Vagina (tissue), 2 donors: ENCODE results near the gene PAM16.

Experiments used
- POLR2AphosphoS5 ChIP-seq, 2 donors: sonication (generic); formaldehyde crosslinking; IDR thresholded peaks; one replicate each; pipeline ENCODE4 v1.9.0; 2017; ENCODE audit warnings: antibody characterized with exemption in 2 of 2, mild to moderate bottlenecking in 2 of 2, low read depth in 1 of 2; ENCODE audit not compliant: insufficient read depth in 1 of 2
- TF ChIP-seq, protein P1 (sequence below), 3 experiments: fragments of 450-650 bp in 2 of 3; fragments of 200-600 bp in 1 of 3; sonication (generic) in 1 of 3; IDR thresholded peaks; one replicate each; pipeline ENCODE4 v1.5.1; 2017 to 2019; ENCODE audit warnings: antibody characterized with exemption in 3 of 3, mild to moderate bottlenecking in 2 of 3, moderate library complexity in 2 of 3

DNA sequence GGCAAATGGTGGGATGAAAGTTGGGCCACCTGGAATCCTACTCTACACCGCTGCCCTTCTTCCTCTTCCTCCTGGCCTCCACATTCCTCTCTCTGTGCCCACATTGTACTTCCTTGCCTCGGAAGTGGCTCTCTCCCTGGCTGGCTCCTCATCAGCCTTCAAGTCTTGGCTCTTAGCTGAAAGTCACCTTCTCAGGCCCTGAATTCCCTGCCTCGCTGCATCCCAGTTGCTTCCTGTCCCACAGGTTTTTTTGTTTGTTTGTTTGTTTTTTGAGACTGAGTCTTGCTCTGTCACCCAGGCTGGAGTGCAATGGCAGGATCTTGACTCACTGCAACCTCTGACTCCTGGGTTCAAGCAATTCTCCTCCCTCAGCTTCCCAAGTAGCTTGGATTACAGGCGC is 2.6 kb upstream of the PAM16 start:
- no peak for TF ChIP-seq POLR2AphosphoS5 (IDR thresholded peaks at IDR 0.05; ENCODE audit: insufficient read depth in 1 of 2, low read depth in 1 of 2)
- TF ChIP-seq, protein P1, sequence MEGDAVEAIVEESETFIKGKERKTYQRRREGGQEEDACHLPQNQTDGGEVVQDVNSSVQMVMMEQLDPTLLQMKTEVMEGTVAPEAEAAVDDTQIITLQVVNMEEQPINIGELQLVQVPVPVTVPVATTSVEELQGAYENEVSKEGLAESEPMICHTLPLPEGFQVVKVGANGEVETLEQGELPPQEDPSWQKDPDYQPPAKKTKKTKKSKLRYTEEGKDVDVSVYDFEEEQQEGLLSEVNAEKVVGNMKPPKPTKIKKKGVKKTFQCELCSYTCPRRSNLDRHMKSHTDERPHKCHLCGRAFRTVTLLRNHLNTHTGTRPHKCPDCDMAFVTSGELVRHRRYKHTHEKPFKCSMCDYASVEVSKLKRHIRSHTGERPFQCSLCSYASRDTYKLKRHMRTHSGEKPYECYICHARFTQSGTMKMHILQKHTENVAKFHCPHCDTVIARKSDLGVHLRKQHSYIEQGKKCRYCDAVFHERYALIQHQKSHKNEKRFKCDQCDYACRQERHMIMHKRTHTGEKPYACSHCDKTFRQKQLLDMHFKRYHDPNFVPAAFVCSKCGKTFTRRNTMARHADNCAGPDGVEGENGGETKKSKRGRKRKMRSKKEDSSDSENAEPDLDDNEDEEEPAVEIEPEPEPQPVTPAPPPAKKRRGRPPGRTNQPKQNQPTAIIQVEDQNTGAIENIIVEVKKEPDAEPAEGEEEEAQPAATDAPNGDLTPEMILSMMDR (IDR thresholded peaks at IDR 0.05) = no peak
